Pancreas (tissue), 10 donors: ENCODE results near the gene LPAR5. TPM values are rescaled to one million over a fixed set of nuclear protein-coding genes. Genes with fewer than 3 reads are reported as not detected.

Source experiments
- ATAC-seq, 4 donors: fragments of 200-7000 bp; cut with Tn5 transposase; one replicate each; pipeline versions ENCODE4 v1.8.0 to v1.9.1; 2020; ENCODE audit warnings: mild to moderate bottlenecking in 4 of 4, moderate library complexity in 4 of 4
- DNase-seq, 6 donors: peaks; one replicate each; pipeline ENCODE4 v3.0.0-alpha.2; 2020
- FAIRE-seq: peaks from 2 replicates; lab custom pipeline; 2012; peaks lifted over from hg19 to GRCh38; lab: Jason Lieb, UNC
- H3K27ac ChIP-seq, 4 donors: fragments of 200-600 bp; sonication (generic); 1 replicate in 3 of 4; 2 replicates in 1 of 4; pipeline versions ENCODE4 v1.5.0 to v1.8.0; 2020
- H3K27me3 ChIP-seq, 4 donors: fragments of 200-600 bp; one replicate each; pipeline ENCODE4 v1.8.0; 2021
- H3K36me3 ChIP-seq, 3 donors: fragments of 200-600 bp; sonication (generic) in 1 of 3; one replicate each; pipeline versions ENCODE4 v1.5.0 to v1.8.0; 2020 to 2021
- H3K4me1 ChIP-seq, 3 donors: fragments of 200-600 bp; one replicate each; pipeline ENCODE4 v1.8.0; 2021
- H3K4me3 ChIP-seq, 4 donors: fragments of 200-600 bp; sonication (generic) in 2 of 4; one replicate each; pipeline versions ENCODE4 v1.5.0 to v1.8.0; 2020 to 2021
- H3K9me3 ChIP-seq, 4 donors: fragments of 200-600 bp; one replicate each; pipeline ENCODE4 v1.8.0; 2021
- CTCF ChIP-seq, 4 donors: fragments of 200-600 bp; sonication (generic) in 3 of 4; IDR thresholded peaks; one replicate each; pipeline versions ENCODE4 v1.5.0 to v1.8.0; 2021; ENCODE audit warnings: antibody characterized with exemption in 4 of 4
- WGBS, 2 donors: extraction: QIAGEN DNeasy Blood & Tissue Kit; methylation state at CpG; one replicate each; pipeline ENCODE4 v1.1.7; 2013; 5-methylcytosine and 5-hydroxymethylcytosine counted together
- intact Hi-C, 3 donors: fragments of 100-400 bp; cut with DNase I; formaldehyde crosslinking; loops; one replicate each; pipeline versions ENCODE4 v1.11.1 to v1.14.2; 2022
- polyA plus RNA-seq, 2 donors: library from polyadenylated mRNA; stranded (reverse); fragments of 200-250 nt; gene quantifications; one replicate each; pipeline ENCODE4 v1.2.3, GENCODE V29; 2013
- total RNA-seq, 6 donors: library from RNA; stranded (reverse); fragmentation: NEBNext Ultra II Directional in 4 of 6; extraction: Animal tissue kit (Norgen Biotek cat#: 25700) in 4 of 6; gene quantifications; one replicate each; pipeline versions ENCODE4 v1.2.1 to v1.2.4, GENCODE V29; 2021 to 2023
- donor health status: healthy with polysubstance abuse.
- donor health status: DM: no; HTN: no; CAD: no; lungs with moderate emphysema.
- donor health status: DM: no; HTN: no; CAD: no.
- donor health status: control.
- donor health status: control.
- donor health status: Bipolar disorder and iron deficiency.
- donor health status: DM: yes; HTN: yes; CAD: no.
- donor health status: DM: no; HTN: no; CAD: no.
- donor health status: DM: no; HTN: no; CAD: no.
- donor health status: DM: yes; HTN: yes; CAD: no.

LPAR5 gene
- total RNA-seq (1 to 10 TPM in 2 of 6 donors, under 1 TPM in 4; 0.09 to 2.4 (median 0.71) TPM), polyA plus RNA-seq (under 1 TPM; 0.19 to 0.23 TPM)

GRCh38 chr12:6635856-6636531 lies at the start of gene LPAR5:
LPAR5 (minus strand) TSS chr12:6635959; CDS start chr12:6621248, 14,711 bp downstream.
- TF ChIP-seq CTCF (IDR thresholded peaks at IDR 0.05) = no peak
- FAIRE-seq = no peak
- ATAC-seq = peak in 3 of 4 donors; percentile 59 to 69 (median 67)
- 50 to 56% methylated on average over 18 of the region's 18 CpGs for WGBS, 2 donors
- Histone ChIP-seq H3K9me3 (no peaks in the 10 kb centered on the region), H3K27ac (peak within 1 kb of the TSS in 1 of 4 donors; percentile 33), H3K27me3 (no peaks in the 10 kb centered on the region), H3K4me1 (no peaks in the 10 kb centered on the region), H3K36me3 (no peaks in the 10 kb centered on the region), H3K4me3 (no peak within 1 kb of the TSS)
- intact Hi-C loops = no loop called here
- no peak for DNase-seq

GRCh38 chr12:6684609-6685008 lies 48.9 kb upstream of the LPAR5 start:
- peak in 1 of 4 donors; percentile 30 for TF ChIP-seq CTCF (IDR thresholded peaks at IDR 0.05)
- Histone ChIP-seq H3K4me3 (no peak overlapping the region), H3K4me1 (peaks cover 3 to 12% (median 5%) of the 10 kb centered on the region in 3 donors), H3K9me3 (no peaks in the 10 kb centered on the region), H3K36me3 (peaks cover 0 to 1% (median 0%) of the 10 kb centered on the region in 3 donors), H3K27me3 (no peaks in the 10 kb centered on the region), H3K27ac (no peak overlapping the region)
- FAIRE-seq (no peak), DNase-seq (no peak), ATAC-seq (no peak)
- intact Hi-C loops = no loop called here
- 51 to 63% methylated on average over 6 of the region's 6 CpGs for WGBS, 2 donors

- peaks cover under 1 to 63% (median 44%) of the 10 kb centered on the region in 3 donors for H3K36me3 ChIP-seq
- intact Hi-C loops = no loop called here
- ATAC-seq = no peak
- WGBS, 2 donors = 85 to 91% methylated on average over 5 of the region's 5 CpGs
- no peak for FAIRE-seq
- no peaks in the 10 kb centered on the region for H3K27me3 ChIP-seq
- no peak overlapping the region for H3K4me3 ChIP-seq
- H3K4me1 ChIP-seq = no peaks in the 10 kb centered on the region
- no peak for DNase-seq
- no peaks in the 10 kb centered on the region for H3K9me3 ChIP-seq
- TF ChIP-seq CTCF (IDR thresholded peaks at IDR 0.05) = no peak
- no peak overlapping the region for H3K27ac ChIP-seq
Measured at GRCh38 chr12:6676962-6677361, 41.2 kb upstream of the LPAR5 start.

- H3K27ac ChIP-seq = no peak overlapping the region
- H3K4me3 ChIP-seq = no peak overlapping the region
- 89 to 92% methylated on average over 18 of the region's 18 CpGs for WGBS, 2 donors
- no peaks in the 10 kb centered on the region for H3K4me1 ChIP-seq
- FAIRE-seq (no peak), ATAC-seq (no peak), DNase-seq (no peak)
- TF ChIP-seq CTCF (IDR thresholded peaks at IDR 0.05) = no peak
- intact Hi-C loops = no loop called here
- no peaks in the 10 kb centered on the region for H3K27me3 ChIP-seq
- H3K9me3 ChIP-seq = no peaks in the 10 kb centered on the region
- peaks cover 6 to 83% (median 56%) of the 10 kb centered on the region in 3 donors for H3K36me3 ChIP-seq
Measured at GRCh38 chr12:6672143-6672542, 36.4 kb upstream of the LPAR5 start.
